ENCODE measurements around the gene AIP.
A peak's percentile ranks its signal among the peaks of the same experiment; 100 is the strongest.
"Not testable (repeated sequence)": the region's sequence is repeated elsewhere in the genome, so short reads cannot be mapped to it uniquely, and the experiment has no call there.

Gene AIP

DNA sequence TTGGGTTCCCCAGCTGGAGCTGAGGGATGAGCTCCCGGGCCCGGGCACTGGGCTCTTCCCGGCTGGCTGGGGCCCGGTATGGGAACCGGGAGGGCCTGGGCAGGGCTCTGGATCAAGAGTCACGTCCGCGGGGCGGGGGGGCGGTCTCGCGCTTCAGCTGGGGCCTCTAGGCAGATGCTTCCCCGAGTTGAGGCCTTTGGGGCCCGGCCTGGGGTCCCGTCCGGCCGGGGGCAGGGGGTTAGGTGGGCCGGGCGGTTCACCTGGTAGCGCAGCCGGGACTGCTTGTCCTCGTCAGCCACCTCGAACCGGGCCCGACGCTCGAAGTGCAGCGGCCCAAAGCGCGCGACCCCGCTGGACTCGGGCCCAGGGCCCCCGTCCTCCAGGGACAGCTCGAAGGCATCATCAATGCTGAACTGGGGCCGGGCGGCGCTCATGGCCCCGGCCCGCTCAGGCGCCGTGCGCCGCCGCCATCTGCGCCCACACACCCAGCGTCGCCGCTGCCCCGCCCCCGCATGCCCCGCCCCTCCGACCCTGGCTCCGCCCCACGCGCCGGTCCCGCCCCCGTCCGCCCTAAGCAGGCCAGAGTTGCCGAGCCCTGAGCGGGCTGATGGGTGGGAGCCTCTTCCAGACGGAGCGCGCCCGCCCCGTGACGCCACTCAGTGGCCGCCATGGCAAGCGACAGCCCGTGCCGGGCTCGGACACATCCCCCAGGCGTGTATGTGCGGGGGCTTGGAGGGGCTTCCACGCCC lies 13.9 kb upstream of the AIP start, which contains the start of gene TMEM134:
Gene TMEM134 (minus strand): TSS at position 493 of the 749 bp plus-strand sequence. CDS start 59 bp downstream, at position 434.
- peak; percentile 47 for DNase-seq (ENCODE audit: low read depth)

DNA sequence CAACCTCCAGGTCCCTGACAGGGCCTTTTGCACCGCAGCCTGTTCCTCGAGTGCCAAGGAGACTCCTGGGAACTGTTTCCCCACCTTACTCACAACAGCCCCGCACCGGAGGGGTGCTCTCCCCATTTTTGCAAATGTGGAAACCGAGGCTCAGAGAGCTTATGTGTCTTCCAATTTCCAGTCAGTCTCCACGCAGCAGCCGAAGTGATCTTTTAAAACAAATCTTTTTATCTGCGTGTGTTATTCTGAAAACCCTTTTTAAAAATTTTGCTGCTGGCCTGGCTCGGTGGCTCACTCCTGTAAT lies 13.4 kb upstream of the AIP start:
- no peak for DNase-seq (ENCODE audit: low read depth)

DNA sequence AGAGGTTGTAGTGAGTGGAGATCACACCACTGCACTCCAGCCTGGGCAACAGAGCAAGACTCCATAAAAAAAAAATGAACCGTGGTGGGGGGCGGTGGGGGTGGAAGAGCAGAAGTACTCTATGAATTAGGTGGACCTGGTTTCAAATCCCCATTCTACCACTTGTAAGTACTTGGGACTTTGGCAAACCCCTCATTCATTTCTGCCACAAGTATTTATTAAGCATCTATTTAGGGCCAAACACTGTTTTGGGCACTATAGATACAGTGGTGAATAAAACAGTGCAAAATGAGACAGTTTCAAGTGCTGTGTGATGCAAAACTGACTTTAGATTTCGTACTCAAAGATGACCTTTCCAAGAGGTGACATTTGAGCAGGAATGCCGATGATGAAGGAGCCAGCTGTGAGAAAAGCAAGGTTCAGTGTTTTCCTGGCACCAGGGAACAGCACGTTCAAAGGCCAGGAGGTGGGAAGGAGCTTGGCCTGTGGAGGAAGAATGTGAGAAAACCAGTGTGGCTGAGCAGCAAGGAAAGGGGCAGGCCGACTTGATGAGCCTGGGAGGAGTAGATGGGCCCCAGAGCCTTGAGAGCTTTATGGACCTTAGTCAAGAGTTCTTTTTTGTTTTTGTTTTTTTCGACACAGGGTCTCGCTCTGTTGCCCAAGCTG lies 12.4 kb upstream of the AIP start:
- DNase-seq (ENCODE audit: low read depth), result no peak

DNA sequence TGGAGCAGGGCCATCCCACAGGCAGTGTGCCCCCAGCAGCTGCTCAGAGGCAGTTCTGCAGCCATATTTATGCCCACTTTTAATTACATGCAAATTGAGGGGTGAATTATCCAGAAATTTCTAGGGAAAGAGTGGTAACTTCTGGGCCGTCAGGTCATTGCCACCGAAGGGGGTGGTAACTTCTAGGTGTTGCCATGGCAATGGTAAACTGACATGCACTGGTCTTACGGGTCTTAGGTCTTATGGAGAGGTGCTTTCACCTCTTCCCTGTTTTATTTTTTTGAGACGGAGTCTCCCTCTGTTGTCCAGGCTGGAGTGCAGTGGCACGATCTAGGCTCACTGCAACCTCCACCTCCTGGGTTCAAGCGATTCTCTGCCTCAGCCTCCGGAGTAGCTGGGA lies 9.9 kb upstream of the AIP start:
- DNase-seq (ENCODE audit: low read depth), result no peak

DNA sequence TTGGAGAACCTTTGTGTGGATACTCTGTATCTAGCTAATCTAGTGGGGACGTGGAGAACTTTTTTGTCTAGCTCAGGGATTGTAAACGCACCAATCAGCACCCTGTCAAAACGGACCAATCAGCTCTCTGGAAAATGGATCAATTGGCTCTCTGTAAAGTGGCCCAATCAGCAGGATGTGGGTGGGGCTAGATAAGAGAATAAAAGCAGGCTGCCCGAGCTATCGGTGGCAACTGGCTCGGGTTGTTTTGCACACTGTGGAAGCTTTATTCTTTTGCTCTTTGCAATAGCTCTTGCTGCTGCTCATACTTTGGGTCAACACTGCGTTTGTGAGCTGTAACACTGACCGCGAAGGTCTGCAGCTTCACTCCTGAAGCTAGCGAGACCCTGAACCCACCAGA lies 6.1 kb upstream of the AIP start:
- DNase-seq (ENCODE audit: low read depth), result not testable (repeated sequence)

DNA sequence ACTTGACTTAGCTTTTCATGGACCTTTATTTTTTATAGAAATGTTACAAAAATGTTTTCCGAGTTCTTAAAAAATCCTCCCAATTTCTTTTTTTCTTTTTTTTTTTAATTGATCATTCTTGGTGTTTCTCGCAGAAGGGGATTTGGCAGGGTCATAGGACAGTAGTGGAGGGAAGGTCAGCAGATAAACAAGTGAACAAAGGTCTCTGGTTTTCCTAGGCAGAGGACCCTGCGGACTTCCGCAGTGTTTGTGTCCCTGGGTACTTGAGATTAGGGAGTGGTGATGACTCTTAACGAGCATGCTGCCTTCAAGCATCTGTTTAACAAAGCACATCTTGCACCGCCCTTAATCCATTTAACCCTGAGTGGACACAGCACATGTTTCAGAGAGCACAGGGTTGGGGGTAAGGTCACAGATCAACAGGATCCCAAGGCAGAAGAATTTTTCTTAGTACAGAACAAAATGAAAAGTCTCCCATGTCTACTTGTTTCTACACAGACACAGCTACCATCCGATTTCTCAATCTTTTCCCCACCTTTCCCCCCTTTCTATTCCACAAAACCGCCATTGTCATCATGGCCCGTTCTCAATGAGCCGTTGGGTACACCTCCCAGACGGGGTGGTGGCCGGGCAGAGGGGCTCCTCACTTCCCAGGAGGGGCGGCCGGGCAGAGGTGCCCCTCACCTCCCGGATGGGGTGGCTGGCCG lies 5.3 kb upstream of the AIP start:
- DNase-seq (ENCODE audit: low read depth), result not testable (repeated sequence)

DNA sequence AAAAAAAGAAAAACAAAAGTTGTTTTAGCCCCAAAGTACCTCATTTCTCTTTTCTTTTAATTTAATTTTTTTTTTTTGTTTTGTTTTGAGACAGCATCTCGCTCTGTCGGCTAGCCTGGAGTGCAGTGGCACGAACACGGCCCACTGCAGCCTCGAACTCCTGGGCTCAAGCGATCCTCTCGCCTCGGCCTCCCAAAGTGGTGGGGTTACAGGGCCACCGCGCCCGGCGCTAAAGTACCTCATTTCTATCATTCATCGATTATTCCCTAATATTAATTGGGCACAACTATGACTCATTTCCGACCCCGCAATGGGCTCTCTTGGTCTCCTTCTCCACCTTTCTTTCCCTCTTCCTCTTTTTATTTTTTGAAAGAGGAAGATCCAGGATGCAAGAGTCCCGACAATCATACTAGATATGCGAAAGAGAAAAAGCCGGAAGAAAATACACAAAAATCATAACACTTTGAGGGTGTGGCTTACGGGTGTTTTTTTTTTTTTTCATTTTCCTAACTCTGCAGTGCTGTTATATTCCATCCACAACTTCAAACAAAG lies 475 bp upstream of the AIP start:
- DNase-seq (ENCODE audit: low read depth), result no peak

DNA sequence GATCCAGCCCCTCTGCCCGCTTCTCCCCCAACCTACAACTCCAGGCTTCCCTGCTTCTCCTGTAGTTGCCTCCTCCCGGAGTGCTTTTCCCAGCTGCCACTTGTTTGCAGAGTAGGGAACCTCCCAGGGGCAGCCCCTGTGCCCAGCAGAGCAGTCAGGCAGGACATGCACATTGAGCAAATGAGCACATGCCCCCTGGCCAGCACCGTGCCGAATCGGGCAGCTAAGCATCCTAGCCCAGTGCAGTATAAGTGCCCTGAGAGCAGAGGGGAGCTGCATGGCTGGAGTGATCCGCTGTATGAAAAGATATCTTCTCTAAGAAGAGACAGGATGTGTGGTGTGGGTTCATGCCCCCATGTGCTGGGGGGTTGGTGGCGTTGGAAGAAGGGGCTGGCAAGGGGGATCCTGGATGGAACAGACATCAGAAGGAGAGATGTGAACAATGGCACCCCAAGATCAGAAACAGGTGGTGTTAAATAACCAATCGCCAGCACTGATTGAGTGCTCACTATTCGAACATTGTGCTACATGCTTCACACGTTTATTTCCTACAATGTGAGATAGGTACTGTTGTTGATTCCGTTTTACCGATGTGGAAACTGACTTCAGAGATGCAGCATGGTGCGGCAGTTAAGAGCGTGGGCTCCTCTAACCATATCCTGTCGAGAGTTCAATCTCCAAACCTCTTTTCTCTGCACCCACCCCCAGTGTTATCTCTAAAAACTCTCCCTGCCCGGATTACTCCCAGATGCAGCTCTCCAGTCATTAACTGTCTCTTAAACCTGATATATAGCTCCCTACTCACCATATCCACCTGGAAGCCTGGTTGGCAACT lies 1.2 kb downstream of the AIP start:
- DNase-seq (ENCODE audit: low read depth), result no peak

DNA sequence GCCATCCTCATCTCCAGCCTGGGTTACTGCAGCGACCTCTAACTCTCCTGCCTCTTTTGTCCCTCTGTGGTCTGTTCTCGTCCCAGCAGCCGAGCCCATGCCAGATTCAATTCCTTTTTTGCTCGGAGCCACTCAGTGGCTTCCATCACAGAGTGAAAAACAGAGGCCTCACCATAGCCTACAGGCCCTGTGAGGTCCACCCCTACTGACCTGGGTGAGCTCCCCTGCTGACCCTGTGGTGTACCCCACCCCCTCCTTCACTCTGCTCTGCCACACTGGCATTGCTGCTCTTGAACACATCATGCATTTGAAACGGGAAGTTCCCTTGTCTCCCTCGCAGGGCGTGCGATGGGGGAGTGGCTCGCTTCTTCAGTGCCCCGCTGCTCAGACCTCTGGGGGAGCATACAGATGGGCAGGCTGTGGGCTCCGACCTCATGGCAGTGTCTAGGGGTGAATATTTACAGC lies 2.1 kb downstream of the AIP start:
- no peak for DNase-seq (ENCODE audit: low read depth)

DNA sequence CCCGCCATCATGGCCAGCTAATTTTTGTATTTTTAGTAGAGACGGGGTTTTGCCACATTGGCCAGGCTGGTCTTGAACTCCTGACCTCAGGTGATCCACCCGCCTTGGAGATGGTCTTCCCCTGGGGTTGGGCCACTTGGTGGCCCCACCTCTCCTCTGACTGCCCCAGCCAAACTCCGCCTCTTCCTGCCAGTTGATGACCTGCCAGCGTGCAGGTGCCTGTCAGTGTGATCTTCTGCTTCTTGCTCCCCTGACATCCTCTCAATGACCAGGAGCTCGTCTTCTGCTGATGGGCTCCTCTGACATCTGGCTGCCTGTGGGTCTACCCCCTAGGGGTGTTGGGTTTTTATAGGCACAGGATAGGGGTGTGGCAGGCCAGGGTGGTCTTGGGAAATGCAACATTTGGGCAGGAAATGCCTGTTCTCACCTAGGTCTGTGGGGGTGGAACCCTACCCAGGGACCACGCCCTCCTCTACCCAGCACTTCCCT lies 3.1 kb downstream of the AIP start:
- DNase-seq (ENCODE audit: low read depth), result not testable (repeated sequence)

DNA sequence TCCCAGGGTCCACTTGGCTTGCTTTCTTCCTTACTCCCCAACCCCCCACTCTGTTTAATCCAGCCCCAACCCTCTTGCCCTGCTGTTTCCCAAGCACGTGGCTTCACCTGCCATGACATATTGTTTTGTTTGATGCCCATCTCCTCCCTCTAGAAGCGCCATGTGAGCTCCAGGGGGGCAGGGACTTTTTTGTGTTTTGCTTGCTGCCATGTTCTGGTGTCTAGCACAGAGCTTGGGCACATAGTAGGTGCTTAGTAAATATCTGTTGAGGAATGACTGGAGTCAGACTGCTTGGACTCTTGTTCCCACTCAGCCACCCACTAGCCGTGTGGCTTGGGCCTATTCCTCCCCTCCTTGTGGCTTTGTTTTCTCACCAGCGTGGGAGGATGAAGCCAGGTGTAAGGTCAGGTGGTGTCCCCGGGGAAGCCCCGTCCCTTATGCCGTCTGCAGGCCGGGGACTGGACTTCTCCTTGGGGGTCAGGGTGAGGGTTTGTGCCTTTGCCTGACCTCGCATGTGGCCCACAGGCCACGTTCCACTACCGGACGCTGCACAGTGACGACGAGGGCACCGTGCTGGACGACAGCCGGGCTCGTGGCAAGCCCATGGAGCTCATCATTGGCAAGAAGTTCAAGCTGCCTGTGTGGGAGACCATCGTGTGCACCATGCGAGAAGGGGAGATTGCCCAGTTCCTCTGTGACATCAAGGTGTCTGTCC lies 3.8 kb downstream of the AIP start:
- DNase-seq (ENCODE audit: low read depth), result no peak

DNA sequence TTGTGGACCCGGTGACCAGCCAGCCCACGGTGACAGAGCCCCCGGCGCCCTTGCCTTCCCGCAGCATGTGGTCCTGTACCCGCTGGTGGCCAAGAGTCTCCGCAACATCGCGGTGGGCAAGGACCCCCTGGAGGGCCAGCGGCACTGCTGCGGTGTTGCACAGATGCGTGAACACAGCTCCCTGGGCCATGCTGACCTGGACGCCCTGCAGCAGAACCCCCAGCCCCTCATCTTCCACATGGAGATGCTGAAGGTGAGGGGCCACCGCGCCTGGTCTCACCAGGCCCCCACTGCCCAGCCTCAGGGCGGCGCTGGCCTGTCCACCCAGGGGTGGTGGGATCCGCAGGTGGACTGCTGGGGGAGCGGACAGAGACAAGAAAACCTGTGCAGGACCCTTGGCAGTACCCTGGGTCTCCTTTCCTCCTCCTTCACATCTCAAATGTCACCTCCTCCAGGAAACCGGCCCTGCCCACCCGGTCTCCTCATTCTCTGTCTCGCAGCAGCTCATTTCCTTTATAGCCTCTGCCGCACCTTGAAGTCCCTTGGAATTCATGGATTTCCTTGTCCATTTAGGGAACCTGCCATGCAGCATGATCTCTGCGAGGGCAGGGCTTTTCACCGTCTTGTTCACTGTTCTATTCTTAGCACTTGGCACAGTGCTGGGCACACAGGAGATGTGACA lies 6.5 kb downstream of the AIP start:
- DNase-seq (ENCODE audit: low read depth), result no peak

DNA sequence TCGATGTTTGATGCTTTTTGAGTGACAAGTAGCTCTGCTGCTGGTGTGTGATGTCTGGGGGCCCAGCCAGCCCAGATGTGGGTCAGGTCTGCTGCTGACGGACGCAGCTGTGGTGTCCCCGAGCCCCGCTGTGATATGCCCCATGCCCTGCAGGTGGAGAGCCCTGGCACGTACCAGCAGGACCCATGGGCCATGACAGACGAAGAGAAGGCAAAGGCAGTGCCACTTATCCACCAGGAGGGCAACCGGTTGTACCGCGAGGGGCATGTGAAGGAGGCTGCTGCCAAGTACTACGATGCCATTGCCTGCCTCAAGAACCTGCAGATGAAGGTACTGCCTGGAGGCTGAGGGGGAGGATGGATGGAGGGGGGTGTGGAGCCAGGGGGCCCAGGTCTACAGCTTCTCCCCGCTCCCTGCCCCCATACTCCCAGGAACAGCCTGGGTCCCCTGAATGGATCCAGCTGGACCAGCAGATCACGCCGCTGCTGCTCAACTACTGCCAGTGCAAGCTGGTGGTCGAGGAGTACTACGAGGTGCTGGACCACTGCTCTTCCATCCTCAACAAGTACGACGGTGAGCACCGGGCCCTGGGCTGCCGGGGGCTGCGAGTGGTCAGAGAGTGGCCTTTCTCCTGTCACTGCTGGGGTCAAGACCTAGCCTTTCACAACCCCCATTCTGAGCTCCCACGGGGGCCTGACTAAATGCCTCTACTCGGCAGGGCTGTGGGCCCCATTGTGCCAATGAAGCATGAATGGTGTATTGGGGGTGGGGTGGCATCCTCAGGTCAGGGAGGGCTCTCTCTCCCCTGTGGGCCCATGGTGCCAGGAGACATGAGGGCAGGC lies 7.3 kb downstream of the AIP start:
- no peak for DNase-seq (ENCODE audit: low read depth)

DNA sequence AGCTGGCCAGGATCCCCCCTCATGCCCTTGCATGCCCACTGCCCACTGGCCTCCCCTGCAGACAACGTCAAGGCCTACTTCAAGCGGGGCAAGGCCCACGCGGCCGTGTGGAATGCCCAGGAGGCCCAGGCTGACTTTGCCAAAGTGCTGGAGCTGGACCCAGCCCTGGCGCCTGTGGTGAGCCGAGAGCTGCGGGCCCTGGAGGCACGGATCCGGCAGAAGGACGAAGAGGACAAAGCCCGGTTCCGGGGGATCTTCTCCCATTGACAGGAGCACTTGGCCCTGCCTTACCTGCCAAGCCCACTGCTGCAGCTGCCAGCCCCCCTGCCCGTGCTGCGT lies 7.9 kb downstream of the AIP start:
- no peak for DNase-seq (ENCODE audit: low read depth)

DNA sequence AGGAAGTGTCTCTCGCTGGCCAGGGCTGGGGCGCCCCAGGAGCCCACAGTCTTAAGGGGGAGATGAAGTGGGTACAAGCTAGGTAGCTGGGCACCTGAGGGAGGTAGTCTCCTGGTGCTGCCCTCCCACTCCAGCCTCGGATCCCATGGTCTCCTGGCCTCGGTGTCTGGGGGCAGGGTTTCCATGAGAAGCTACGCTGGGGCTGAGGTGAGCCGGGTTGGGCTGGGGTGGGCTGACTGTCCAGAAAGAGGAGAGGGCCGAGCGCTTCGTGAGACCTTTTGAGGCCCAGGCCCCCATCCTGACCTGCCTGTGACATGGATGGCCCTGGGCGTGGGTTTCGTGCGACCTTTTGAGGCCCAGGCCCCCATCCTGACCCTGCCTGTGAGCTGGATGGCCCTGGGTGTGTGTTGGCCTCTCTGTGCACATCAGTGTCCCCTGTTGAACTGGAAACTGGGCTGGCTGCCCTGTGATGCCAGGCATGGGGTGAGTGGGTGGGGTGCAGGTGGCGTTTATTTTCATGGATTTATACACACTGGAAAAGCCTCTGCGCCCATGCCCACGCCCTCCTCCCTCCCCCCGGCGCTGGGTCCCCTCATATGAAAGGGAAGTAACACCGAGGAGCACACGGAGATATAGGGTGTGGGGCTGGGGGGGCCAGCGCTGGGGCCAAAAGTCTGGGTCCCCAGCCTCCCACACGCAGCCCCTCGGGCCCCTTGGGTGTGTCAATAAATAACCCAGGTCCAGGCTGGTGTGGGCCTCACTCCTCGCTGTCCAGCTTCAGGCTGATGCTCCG lies 8.6 kb downstream of the AIP start:
- DNase-seq (ENCODE audit: low read depth), result no peak

DNA sequence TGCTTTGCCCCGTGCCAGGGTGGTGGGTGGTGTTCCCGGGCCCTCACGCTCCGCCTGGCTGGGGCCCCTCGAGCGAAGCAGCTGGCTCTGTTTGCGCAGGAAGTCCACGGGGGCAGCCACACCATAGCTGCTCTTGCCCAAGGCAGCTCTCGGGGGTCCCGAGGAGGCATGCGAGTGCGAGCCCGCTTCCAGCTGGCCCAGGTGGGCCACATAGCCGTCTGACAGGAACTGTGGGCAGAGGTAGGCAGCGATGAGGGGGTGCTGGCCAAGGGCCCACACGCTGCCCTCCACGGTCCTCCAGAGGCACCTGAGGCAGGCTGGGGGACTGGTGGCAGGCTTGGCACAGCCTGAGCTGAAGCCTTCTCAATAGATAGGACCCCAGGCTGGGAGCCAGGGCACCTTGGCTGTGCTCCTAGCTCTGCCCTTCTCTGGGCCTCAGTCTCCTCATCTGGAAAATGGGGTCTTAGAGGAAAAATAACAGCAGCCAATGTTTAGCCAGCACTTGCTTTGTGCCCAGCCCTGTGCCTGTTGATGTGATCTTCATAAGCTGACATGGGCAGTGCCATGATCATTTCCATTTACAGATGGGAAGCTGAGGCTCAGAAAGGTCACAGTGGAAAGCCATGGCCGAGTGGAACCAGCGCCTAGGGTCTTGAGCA lies 9.4 kb downstream of the AIP start:
- DNase-seq (ENCODE audit: low read depth), result no peak

DNA sequence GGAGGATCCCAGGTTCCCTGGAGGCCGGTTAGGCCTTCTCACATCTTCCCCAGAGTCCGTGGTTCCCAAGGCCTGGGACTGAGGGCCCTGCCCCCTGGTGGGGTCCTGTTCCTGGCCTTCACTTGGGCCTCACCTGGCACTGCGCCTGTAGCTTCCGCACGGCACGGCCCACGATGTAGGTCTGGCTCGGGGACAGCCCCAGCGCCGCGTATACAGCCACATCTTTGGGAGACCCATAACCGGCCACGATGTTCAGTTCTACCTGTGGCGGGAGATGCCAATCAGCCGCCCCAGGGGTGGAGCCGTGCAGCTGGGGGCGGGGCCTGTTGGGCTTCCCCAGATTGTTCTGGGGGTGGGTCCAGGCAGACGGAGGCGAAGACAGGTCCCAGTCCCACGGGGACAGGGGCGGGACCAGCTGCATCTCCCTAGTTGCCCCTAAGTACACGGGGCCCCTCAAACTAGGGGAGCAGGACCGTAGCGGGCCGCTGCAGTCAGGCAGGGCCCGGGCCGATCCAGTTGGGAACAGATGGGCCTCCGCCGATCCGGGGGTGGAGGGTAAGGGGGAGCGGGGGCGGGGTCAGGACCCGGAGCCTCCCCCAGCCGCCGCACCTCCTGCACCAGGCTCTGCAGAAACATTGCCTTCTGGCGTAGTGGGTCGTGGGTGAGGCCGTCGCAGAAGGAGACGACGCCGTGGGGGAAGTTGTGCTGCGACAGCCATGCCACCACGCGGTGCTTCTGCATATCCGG lies 10.1 kb downstream of the AIP start:
- DNase-seq (ENCODE audit: low read depth), result no peak
